Endothelial cell of umbilical vein (primary cell): ENCODE results near the gene NRP2.

Experiments
- POLR2AphosphoS5 ChIP-seq: IDR thresholded peaks from 2 replicates; pipeline ENCODE4 v1.6.1; 2012; ENCODE audit warnings: low read depth, mild to moderate bottlenecking, control low read depth, low read length, moderate library complexity; ENCODE audit not compliant: insufficient read depth
- TF ChIP-seq, protein P1 (sequence below): IDR thresholded peaks from 2 replicates; pipeline ENCODE4 v1.6.1; 2011; ENCODE audit not compliant: insufficient read depth, insufficient read length
- TF ChIP-seq, protein P2 (sequence below), 2 donors: IDR thresholded peaks; 1 replicate in 1 of 2; 2 replicates in 1 of 2; pipeline ENCODE4 v1.5.1; 2011; ENCODE audit warnings: low read length in 2 of 2, mild to moderate bottlenecking in 2 of 2, moderate library complexity in 2 of 2, control low read depth in 1 of 2, inconsistent platforms in 1 of 2, low read depth in 1 of 2; ENCODE audit not compliant: insufficient read depth in 1 of 2; ENCODE audit errors: extremely low read depth in 1 of 2

- TF ChIP-seq, protein P1, sequence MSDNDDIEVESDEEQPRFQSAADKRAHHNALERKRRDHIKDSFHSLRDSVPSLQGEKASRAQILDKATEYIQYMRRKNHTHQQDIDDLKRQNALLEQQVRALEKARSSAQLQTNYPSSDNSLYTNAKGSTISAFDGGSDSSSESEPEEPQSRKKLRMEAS: no peak
- TF ChIP-seq, protein P2, sequence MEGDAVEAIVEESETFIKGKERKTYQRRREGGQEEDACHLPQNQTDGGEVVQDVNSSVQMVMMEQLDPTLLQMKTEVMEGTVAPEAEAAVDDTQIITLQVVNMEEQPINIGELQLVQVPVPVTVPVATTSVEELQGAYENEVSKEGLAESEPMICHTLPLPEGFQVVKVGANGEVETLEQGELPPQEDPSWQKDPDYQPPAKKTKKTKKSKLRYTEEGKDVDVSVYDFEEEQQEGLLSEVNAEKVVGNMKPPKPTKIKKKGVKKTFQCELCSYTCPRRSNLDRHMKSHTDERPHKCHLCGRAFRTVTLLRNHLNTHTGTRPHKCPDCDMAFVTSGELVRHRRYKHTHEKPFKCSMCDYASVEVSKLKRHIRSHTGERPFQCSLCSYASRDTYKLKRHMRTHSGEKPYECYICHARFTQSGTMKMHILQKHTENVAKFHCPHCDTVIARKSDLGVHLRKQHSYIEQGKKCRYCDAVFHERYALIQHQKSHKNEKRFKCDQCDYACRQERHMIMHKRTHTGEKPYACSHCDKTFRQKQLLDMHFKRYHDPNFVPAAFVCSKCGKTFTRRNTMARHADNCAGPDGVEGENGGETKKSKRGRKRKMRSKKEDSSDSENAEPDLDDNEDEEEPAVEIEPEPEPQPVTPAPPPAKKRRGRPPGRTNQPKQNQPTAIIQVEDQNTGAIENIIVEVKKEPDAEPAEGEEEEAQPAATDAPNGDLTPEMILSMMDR (IDR thresholded peaks at IDR 0.05; ENCODE audit: extremely low read depth in 1 of 2, insufficient read depth in 1 of 2, low read depth in 1 of 2, low read length in 2 of 2): no peak
- TF ChIP-seq POLR2AphosphoS5: no peak
Observed at GRCh38 chr2:205752296-205752820, 70.1 kb downstream of the NRP2 start.
